GM19099 (cell line): Measurements from ENCODE around the gene TUT4.

Source experiments
- POLR2A ChIP-seq: IDR thresholded peaks from 3 replicates; pipeline ENCODE4 v1.6.1; 2011; ENCODE audit warnings: low read depth; ENCODE audit not compliant: insufficient read length; ENCODE audit errors: extremely low read depth

TUT4 gene

GRCh38 chr1:52518962-52519361 is 33.9 kb downstream of the TUT4 start:
- TF ChIP-seq POLR2A, result no peak

DNA sequence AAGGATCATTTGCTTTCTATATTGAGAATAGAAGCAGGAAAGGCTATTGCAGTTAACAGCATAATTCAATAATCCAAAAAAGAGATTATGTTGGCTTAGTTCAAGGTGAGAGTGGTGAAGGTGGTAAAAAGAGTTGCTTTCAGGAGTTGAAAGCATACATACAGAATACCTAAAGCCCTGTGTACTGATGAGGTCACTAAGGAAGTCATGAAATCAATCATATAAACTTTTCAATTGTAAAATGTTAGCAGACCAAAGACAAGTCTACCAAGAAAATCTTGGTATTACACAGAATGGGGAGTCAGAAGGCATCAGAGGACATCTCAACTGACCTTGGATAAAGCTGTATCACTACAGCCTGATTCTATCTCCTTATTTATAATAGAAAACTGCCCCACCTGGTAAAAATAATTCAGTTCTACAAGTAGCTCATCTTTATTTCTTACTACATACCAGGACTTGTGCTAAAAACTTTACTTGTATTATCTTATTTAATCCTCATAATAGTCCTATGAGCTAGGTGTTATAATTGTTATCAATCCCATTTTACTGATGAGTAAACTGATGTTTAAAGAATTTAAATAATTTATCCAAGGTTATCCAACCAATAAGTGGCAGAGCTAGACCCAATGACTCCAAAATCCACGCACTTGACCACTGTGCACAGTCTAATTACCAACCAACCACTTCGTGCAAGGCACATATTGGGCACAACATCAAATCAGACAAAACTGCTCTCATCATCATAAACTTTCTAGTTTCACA is 40.9 kb downstream of the TUT4 start:
- TF ChIP-seq POLR2A, result no peak

DNA sequence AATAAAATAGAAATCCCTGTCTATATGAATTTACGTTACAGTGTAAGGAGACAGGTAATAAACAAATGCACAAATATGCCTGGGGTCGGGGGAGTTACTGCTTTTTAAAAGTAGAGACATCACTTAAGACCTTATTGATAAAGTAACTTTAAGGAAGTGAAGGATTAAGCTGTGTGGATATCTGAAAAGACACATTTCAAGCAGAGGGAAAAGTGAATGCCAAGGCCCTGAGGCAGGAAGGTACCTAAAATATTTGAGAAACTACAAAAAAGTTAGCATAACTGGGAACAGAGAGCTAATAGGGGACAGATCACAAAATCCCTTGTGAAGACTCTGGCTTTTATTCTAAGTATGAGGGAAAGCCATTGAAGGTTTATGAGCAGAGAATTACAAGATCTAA is 41.5 kb downstream of the TUT4 start:
- TF ChIP-seq POLR2A, result no peak

DNA sequence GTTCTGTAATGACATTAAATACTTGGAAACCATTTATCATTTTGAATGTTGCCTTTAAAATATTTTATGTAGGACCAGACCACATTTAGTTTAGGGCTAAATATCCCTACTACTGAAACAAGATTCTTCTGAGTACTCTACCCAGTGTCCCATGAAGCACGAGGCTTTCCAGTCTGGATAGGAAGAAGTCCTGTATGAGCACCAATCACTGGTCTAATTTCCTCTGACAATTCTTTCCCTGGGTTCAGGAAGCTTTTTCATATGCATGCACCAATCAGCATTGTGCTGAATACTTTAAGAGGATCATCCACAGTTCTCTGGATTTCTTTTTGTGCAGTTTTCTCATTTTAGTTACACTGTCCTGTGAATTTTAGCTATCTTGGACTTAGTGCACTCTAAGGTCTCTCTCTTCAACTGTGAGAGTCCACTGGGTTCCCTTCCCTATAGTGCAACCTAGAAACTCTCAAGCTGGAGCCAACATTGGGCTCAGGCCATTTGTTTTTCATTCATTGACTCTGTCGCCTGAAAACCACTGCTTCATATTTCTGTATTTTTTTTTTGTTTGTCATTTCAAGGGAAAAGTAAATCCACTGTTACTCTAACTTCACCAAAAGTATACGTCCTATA is 45.9 kb downstream of the TUT4 start:
- no peak for TF ChIP-seq POLR2A

DNA sequence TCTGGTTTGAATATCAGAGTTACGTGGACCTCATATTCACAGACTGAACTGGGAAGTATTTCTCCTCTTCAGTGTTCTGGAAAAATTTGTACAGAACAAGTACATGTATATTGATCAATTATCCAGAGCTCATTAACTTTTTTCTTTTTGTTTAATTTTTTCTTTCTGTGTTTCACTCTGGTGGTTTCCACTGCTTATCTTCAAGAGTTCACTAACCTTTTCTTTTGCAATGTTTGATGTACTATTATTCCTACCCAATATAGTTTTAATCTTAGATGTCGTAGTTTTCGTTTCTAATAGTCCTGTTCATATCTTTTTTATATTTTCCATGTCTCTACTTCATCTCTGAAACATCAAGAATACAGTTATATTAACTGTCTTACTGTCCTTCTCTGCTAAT is 46.5 kb downstream of the TUT4 start:
- no peak for TF ChIP-seq POLR2A

DNA sequence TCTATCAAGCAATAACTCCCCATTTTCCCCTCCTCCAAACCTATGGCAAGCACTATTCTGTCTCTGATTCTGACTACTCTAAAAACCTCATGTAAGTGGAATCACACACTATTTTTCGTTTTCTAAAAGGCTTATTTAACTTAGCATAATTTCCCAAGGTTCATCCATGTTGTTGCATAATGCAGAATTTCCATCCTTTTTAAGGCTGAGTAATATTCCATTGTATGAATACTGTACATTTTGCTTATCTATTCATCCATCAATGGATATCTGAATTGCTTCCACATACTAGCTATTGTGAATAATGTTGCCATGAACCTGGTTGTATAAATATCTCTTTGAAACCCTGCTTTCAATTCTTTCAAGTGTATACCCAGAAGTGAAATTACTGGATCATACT is 48.2 kb downstream of the TUT4 start:
- TF ChIP-seq POLR2A, result no peak

- TF ChIP-seq POLR2A, result no peak
Measured at GRCh38 chr1:52503706-52504105, 49.2 kb downstream of the TUT4 start.

- TF ChIP-seq POLR2A, result no peak
Measured at GRCh38 chr1:52502789-52503188, 50.1 kb downstream of the TUT4 start.

GRCh38 chr1:52487632-52488031 is 65.3 kb downstream of the TUT4 start:
- TF ChIP-seq POLR2A, result no peak

- no peak for TF ChIP-seq POLR2A
Measured at GRCh38 chr1:52482326-52483004, 70.4 kb downstream of the TUT4 start.

DNA sequence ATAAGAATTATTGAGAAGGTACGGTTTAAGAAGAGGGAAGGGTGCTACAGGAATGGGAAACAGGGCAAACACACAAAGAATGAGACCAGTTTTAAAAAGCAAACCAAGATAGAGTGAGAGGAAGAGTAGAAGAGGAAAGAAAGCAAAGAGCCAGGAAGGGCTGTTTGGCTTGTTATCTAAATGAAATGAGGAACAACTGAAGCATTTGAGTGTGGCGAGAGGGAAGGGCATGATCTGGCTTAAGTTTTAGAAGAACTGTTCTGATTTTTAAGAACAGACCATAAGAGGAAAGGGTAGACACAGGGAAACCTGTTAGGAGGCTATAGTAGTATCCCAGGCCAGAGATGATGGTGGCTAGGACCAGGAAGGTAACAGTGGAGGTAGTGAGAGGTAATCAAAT is 73.8 kb downstream of the TUT4 start:
- TF ChIP-seq POLR2A, result no peak

GRCh38 chr1:52477876-52478275 is 75.0 kb downstream of the TUT4 start:
- no peak for TF ChIP-seq POLR2A

GRCh38 chr1:52476943-52477342 is 75.9 kb downstream of the TUT4 start:
- TF ChIP-seq POLR2A, result no peak

- TF ChIP-seq POLR2A, result no peak
Measured at GRCh38 chr1:52474807-52475206, 78.1 kb downstream of the TUT4 start.

DNA sequence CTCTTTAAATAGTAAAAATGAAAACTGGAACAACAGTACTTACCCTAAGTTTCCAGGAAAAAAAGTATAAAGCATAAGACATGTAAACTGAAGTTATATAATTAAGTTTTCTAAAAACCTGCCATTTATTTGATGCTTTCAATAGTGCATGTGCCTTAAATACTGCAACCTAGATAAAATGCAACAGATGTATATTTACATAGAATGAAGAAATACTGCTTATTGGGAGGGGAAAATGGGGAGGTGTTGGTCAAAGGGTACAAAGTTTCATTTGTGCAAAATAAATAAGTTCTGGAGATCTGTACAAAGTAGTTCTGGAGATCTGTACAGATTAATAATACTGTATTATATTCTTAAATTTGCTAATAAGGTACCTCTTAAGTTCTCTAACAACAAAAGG is 79.9 kb downstream of the TUT4 start:
- TF ChIP-seq POLR2A, result no peak

DNA sequence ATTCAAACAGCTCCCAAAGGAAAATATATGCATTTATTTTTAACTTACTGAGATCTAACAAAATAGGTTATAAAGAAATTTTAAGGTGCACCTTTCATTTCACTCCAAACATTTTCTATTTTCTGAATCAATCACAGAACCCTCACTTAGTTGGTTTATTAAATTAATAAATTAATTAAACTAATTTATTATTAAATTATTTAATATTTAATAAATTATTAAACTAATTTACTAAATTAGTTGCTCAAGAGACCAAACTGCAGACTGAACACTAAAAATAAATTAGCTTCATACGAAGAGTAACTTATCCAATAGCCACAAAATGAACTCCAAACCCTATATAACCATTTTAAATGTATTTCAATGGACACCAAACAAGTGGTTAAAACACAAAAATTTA is 80.5 kb downstream of the TUT4 start:
- no peak for TF ChIP-seq POLR2A
